ENCODE results near the gene AS3MT. TPM values are rescaled to one million over a fixed set of nuclear protein-coding genes. Genes with fewer than 3 reads are reported as not detected.

Gene AS3MT
- total and polyA plus RNA-seq, 2 of the 8 experiments (the other 6 are each of a cell fraction or from before 2014, with no cell fraction given): 5.8 to 10.3 TPM

DNA sequence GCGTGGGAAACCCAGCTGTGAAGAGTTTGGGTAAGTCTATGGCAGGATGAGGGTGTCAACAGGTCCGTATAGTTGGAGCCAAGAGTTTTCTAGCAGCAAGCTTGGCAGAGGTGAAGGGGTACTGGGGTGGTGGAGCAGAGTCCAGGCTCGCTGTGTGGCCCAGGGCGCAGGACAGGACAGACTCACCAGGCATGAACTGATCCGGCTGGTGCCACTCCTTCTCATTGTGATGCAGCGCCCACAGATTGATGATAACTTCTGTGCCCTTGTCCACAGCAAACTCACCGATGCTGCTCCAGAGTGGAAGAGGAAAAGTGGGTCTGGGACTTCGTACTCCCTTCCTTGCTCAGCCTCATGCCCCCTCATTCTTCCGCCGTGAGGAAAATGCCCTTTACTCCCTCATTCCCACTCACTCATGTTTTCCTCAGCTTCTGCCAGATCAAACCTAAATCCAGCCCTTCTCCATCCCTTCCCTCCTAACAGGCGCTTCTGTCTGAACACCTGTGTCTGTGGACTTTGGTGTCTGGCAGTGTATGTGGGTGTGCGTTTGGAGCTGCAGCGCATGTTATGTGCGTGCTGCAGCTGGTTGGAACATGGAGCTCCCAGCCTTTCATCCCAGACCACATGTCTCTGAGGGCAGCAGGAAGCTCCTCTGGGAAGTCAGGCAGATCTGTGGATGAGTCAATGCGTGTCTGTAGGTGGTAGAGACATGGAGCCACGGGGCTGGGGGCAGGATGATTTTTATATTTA is 37.8 kb upstream of the AS3MT start (continued):
- TF ChIP-seq NANOG (IDR thresholded peaks at IDR 0.05; ENCODE audit: insufficient read depth, low read depth, low read length, poor library complexity, severe bottlenecking) (no peak), SIRT6 (IDR thresholded peaks at IDR 0.05; ENCODE audit: low read length) (no peak), CHD2 (IDR thresholded peaks at IDR 0.05; ENCODE audit: low read length) (no peak), TBP (IDR thresholded peaks at IDR 0.05; ENCODE audit: low read depth, low read length) (no peak), HDAC6 (IDR thresholded peaks at IDR 0.05; ENCODE audit: low read depth, low read length) (no peak), JUN (IDR thresholded peaks at IDR 0.05; ENCODE audit: low read depth, low read length) (no peak)
- TF ChIP-seq, protein P1, sequence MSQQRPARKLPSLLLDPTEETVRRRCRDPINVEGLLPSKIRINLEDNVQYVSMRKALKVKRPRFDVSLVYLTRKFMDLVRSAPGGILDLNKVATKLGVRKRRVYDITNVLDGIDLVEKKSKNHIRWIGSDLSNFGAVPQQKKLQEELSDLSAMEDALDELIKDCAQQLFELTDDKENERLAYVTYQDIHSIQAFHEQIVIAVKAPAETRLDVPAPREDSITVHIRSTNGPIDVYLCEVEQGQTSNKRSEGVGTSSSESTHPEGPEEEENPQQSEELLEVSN (IDR thresholded peaks at IDR 0.05): no peak
- TF ChIP-seq, protein P2, sequence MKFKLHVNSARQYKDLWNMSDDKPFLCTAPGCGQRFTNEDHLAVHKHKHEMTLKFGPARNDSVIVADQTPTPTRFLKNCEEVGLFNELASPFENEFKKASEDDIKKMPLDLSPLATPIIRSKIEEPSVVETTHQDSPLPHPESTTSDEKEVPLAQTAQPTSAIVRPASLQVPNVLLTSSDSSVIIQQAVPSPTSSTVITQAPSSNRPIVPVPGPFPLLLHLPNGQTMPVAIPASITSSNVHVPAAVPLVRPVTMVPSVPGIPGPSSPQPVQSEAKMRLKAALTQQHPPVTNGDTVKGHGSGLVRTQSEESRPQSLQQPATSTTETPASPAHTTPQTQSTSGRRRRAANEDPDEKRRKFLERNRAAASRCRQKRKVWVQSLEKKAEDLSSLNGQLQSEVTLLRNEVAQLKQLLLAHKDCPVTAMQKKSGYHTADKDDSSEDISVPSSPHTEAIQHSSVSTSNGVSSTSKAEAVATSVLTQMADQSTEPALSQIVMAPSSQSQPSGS (IDR thresholded peaks at IDR 0.05; ENCODE audit: low read length): no peak

All from H1 (cell line).